Measurements from ENCODE around the gene CIAO2B.
A peak's percentile ranks its signal among the peaks of the same experiment; 100 is the strongest.
"Not testable (repeated sequence)": the region's sequence is repeated elsewhere in the genome, so short reads cannot be mapped to it uniquely, and the experiment has no call there.

The CIAO2B gene

GRCh38 chr16:66903544-66904427 is 30.4 kb downstream of the CIAO2B start:
- DNase-seq (ENCODE audit: low spot score), result no peak

GRCh38 chr16:66902648-66903543 is 31.3 kb downstream of the CIAO2B start:
- DNase-seq (ENCODE audit: low spot score), result no peak

GRCh38 chr16:66901626-66902025 is 32.6 kb downstream of the CIAO2B start:
- no peak for DNase-seq (ENCODE audit: low spot score)

GRCh38 chr16:66900721-66901441 is 33.3 kb downstream of the CIAO2B start:
- DNase-seq (ENCODE audit: low spot score), result no peak

- DNase-seq (ENCODE audit: low spot score), result no peak
Measured at GRCh38 chr16:66899945-66900710, 34.1 kb downstream of the CIAO2B start.

- DNase-seq (ENCODE audit: low spot score), result no peak
Measured at GRCh38 chr16:66899310-66899944, 34.8 kb downstream of the CIAO2B start.

GRCh38 chr16:66898933-66899309 is 35.3 kb downstream of the CIAO2B start:
- DNase-seq (ENCODE audit: low spot score), result no peak

GRCh38 chr16:66898207-66898606 is 36.0 kb downstream of the CIAO2B start:
- no peak for DNase-seq (ENCODE audit: low spot score)

- not testable (repeated sequence) for DNase-seq (ENCODE audit: low spot score)
Measured at GRCh38 chr16:66896682-66897081, 37.5 kb downstream of the CIAO2B start.

- DNase-seq (ENCODE audit: low spot score), result no peak
Measured at GRCh38 chr16:66895999-66896398, 38.2 kb downstream of the CIAO2B start.

- DNase-seq (ENCODE audit: low spot score), result no peak
Measured at GRCh38 chr16:66895689-66895979, 38.6 kb downstream of the CIAO2B start.

- peak; percentile 58 for DNase-seq (ENCODE audit: low spot score)
Measured at GRCh38 chr16:66894948-66895688, 39.1 kb downstream of the CIAO2B start.

GRCh38 chr16:66894055-66894454 is 40.1 kb downstream of the CIAO2B start:
- no peak for DNase-seq (ENCODE audit: low spot score)

- no peak for DNase-seq (ENCODE audit: low spot score)
Measured at GRCh38 chr16:66891797-66892196, 42.4 kb downstream of the CIAO2B start.

- no peak for DNase-seq (ENCODE audit: low spot score)
Measured at GRCh38 chr16:66891360-66891759, 42.8 kb downstream of the CIAO2B start.

GRCh38 chr16:66890799-66891198 is 43.4 kb downstream of the CIAO2B start:
- no peak for DNase-seq (ENCODE audit: low spot score)

GRCh38 chr16:66889622-66890021 is 44.6 kb downstream of the CIAO2B start:
- no peak for DNase-seq (ENCODE audit: low spot score)

- no peak for DNase-seq (ENCODE audit: low spot score)
Measured at GRCh38 chr16:66888647-66889615, 45.3 kb downstream of the CIAO2B start.

GRCh38 chr16:66886914-66887313 is 47.3 kb downstream of the CIAO2B start:
- DNase-seq (ENCODE audit: low spot score), result no peak

Data from SW480 (cell line).